Fibroblast of skin of right quadriceps (primary cell): ENCODE results near the gene SIRPA.
A peak's percentile ranks its signal among the peaks of the same experiment; 100 is the strongest.

Source experiments
- DNase-seq: peaks from one replicate; pipeline ENCODE4 v3.0.0-alpha.2; 2013

Gene SIRPA

GRCh38 chr20:1934721-1935573, 39.7 kb downstream of the SIRPA start:
- peak; percentile 86 for DNase-seq

GRCh38 chr20:1935696-1936366, 40.6 kb downstream of the SIRPA start:
- no peak for DNase-seq

- DNase-seq, result no peak
These were observed 42.2 kb downstream of the SIRPA start for GRCh38 chr20:1937316-1937976.

GRCh38 chr20:1938464-1939269, 43.5 kb downstream of the SIRPA start:
- no peak for DNase-seq

GRCh38 chr20:1939270-1939595, 44.0 kb downstream of the SIRPA start:
- DNase-seq, result no peak

- DNase-seq, result no peak
These were observed 45.4 kb downstream of the SIRPA start for GRCh38 chr20:1940581-1940980.

- DNase-seq, result peak; percentile 16
These were observed 46.0 kb downstream of the SIRPA start for GRCh38 chr20:1941226-1941625.

- DNase-seq, result no peak
These were observed 46.9 kb downstream of the SIRPA start for GRCh38 chr20:1942061-1942460.

- DNase-seq, result no peak
These were observed 47.5 kb downstream of the SIRPA start for GRCh38 chr20:1942486-1943274.

- no peak for DNase-seq
These were observed 48.2 kb downstream of the SIRPA start for GRCh38 chr20:1943275-1944002.

GRCh38 chr20:1944345-1945091, 49.3 kb downstream of the SIRPA start:
- no peak for DNase-seq

- DNase-seq, result peak; percentile 24
These were observed 50.0 kb downstream of the SIRPA start for GRCh38 chr20:1945134-1945618.

GRCh38 chr20:1945660-1946059, 50.5 kb downstream of the SIRPA start:
- no peak for DNase-seq

GRCh38 chr20:1946442-1946761, 51.2 kb downstream of the SIRPA start:
- DNase-seq, result no peak

- DNase-seq, result no peak
These were observed 51.7 kb downstream of the SIRPA start for GRCh38 chr20:1946762-1947534.

- DNase-seq, result no peak
These were observed 52.3 kb downstream of the SIRPA start for GRCh38 chr20:1947535-1947846.

- DNase-seq, result no peak
These were observed 54.3 kb downstream of the SIRPA start for GRCh38 chr20:1949347-1950100.

- DNase-seq, result no peak
These were observed 55.6 kb downstream of the SIRPA start for GRCh38 chr20:1950836-1951235.

GRCh38 chr20:1951436-1952115, 56.4 kb downstream of the SIRPA start:
- DNase-seq, result no peak
